ENCODE data around the gene DOK4. TPM values are rescaled to one million over a fixed set of nuclear protein-coding genes. Genes with fewer than 3 reads are reported as not detected.
A peak's percentile ranks its signal among the peaks of the same experiment; 100 is the strongest.

Gene DOK4
- total and polyA plus RNA-seq, 2 experiments from 2014 or later = 106 to 112 TPM

DNA sequence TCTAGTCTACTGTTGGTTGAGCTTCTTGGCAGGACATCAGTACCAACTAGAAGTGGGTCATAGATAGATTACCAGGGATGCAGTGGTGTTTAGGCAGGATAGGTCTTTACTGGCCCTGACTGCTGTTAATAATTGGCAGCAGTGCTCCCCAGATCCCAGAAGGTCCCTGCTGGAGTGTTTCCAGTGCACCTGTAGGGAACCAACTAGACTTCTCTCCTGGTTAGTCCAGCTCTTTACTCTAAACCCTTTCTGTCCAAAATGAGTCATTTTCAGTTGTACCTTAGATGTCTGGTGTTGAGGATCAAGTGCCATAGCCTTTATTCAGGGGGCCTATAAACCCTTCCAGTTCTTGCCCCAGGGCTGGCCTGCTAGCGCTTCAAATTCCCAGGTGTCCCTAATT, 15.1 kb downstream of the DOK4 start:
- 79% methylated on average over 1 of the region's 1 CpG for WGBS (ENCODE audit: low lambda C conversion rate, missing lambda C conversion rate)

DNA sequence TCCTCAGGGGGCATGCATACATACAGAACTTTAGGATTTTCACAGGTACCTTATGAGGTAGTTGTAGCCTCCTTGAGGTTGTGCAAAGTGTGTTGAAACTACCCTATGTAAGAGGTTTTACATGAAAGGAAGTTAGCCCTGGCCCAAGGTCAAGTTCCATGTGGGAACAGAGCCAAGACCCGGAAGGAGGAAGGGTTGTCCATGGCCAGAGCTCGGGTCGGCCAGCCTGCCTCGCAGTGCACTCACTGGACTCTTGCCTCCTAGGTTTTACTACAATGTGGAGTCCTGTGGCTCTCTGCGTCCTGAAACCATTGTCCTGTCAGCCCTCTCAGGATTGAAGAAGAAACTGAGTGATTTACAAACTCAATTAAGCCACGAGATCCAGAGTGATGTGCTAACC, 15.6 kb downstream of the DOK4 start:
- no peaks in the 10 kb centered on the region for H3K9me3 ChIP-seq (ENCODE audit: low read depth)
- H3K27ac ChIP-seq = peak overlapping the region; percentile 88
- H3K4me3 ChIP-seq = no peak overlapping the region
- H2AFZ ChIP-seq = no peak overlapping the region
- no peaks in the 10 kb centered on the region for H4K20me1 ChIP-seq (ENCODE audit: insufficient read depth, poor library complexity, severe bottlenecking)
- peak; percentile 51 for DNase-seq (ENCODE audit: low spot score)
- no peak overlapping the region for H3K4me2 ChIP-seq
- no peaks in the 10 kb centered on the region for H3K27me3 ChIP-seq
- 63% methylated on average over 6 of the region's 6 CpGs for WGBS (ENCODE audit: low lambda C conversion rate, missing lambda C conversion rate)
- no peaks in the 10 kb centered on the region for H3K9me2 ChIP-seq (replicated peaks; ENCODE audit: insufficient read depth)
- no peaks in the 10 kb centered on the region for H3K36me3 ChIP-seq (replicated peaks; ENCODE audit: insufficient read depth, low read depth)
- peaks cover 30% of the 10 kb centered on the region for H3K4me1 ChIP-seq (ENCODE audit: insufficient read depth)
- TF ChIP-seq, protein P1, sequence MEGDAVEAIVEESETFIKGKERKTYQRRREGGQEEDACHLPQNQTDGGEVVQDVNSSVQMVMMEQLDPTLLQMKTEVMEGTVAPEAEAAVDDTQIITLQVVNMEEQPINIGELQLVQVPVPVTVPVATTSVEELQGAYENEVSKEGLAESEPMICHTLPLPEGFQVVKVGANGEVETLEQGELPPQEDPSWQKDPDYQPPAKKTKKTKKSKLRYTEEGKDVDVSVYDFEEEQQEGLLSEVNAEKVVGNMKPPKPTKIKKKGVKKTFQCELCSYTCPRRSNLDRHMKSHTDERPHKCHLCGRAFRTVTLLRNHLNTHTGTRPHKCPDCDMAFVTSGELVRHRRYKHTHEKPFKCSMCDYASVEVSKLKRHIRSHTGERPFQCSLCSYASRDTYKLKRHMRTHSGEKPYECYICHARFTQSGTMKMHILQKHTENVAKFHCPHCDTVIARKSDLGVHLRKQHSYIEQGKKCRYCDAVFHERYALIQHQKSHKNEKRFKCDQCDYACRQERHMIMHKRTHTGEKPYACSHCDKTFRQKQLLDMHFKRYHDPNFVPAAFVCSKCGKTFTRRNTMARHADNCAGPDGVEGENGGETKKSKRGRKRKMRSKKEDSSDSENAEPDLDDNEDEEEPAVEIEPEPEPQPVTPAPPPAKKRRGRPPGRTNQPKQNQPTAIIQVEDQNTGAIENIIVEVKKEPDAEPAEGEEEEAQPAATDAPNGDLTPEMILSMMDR (IDR thresholded peaks at IDR 0.05; ENCODE audit: poor library complexity) = no peak
- TF ChIP-seq EZH2 (IDR thresholded peaks at IDR 0.05; ENCODE audit: borderline replicate concordance) = no peak
- no peak for TF ChIP-seq EZH2phosphoT487 (IDR thresholded peaks at IDR 0.05; ENCODE audit: low read depth, severe bottlenecking, unreplicated experiment)
- peaks cover 21% of the 10 kb centered on the region for H3K79me2 ChIP-seq

More for the DNA sequence above, 15.1 kb downstream of the DOK4 start:
- Histone ChIP-seq H3K9me2 (replicated peaks; ENCODE audit: insufficient read depth) (no peaks in the 10 kb centered on the region), H3K27ac (peak overlapping the region; percentile 88), H3K27me3 (no peaks in the 10 kb centered on the region), H3K4me2 (no peak overlapping the region), H3K4me1 (ENCODE audit: insufficient read depth) (peaks cover 31% of the 10 kb centered on the region), H3K79me2 (peaks cover 20% of the 10 kb centered on the region), H3K4me3 (no peak overlapping the region), H3K36me3 (replicated peaks; ENCODE audit: insufficient read depth, low read depth) (no peaks in the 10 kb centered on the region), H4K20me1 (ENCODE audit: insufficient read depth, poor library complexity, severe bottlenecking) (peaks cover 3% of the 10 kb centered on the region), H3K9me3 (ENCODE audit: low read depth) (no peaks in the 10 kb centered on the region), H2AFZ (no peak overlapping the region)
- TF ChIP-seq, protein P1 (IDR thresholded peaks at IDR 0.05; ENCODE audit: poor library complexity) = no peak
- TF ChIP-seq EZH2phosphoT487 (IDR thresholded peaks at IDR 0.05; ENCODE audit: low read depth, severe bottlenecking, unreplicated experiment) = no peak
- no peak for TF ChIP-seq EZH2 (IDR thresholded peaks at IDR 0.05; ENCODE audit: borderline replicate concordance)
- no peak for DNase-seq (ENCODE audit: low spot score)

DNA sequence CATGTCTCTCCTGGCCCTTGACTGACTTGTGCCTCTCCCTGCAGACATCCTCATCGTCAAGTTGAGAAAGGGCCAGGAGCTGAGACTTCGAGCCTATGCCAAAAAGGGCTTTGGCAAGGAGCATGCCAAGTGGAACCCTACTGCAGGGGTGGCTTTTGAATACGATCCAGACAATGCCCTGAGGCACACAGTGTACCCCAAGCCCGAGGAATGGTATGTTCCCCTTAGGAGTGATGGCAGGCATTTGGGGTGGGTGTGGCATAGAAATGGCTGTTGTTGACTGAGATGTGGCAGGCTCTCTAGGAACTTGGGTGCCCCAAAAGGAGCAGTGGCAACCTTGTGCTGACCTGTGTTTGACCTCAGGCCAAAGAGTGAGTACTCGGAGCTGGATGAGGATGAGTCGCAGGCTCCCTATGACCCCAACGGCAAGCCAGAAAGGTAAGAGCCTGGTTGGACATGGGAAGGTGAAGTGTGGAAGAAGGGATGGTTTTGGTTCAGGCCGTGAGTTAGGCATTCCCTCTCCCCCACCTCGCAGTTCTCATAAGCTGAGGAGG, 16.3 kb downstream of the DOK4 start:
- TF ChIP-seq, protein P1 (IDR thresholded peaks at IDR 0.05; ENCODE audit: poor library complexity) = no peak
- TF ChIP-seq EZH2 (IDR thresholded peaks at IDR 0.05; ENCODE audit: borderline replicate concordance) (no peak), EZH2phosphoT487 (IDR thresholded peaks at IDR 0.05; ENCODE audit: low read depth, severe bottlenecking, unreplicated experiment) (no peak)
- Histone ChIP-seq H3K9me2 (replicated peaks; ENCODE audit: insufficient read depth) (no peaks in the 10 kb centered on the region), H3K36me3 (replicated peaks; ENCODE audit: insufficient read depth, low read depth) (no peaks in the 10 kb centered on the region), H3K27me3 (no peaks in the 10 kb centered on the region), H3K4me2 (no peak overlapping the region), H3K27ac (peak overlapping the region; percentile 88), H3K79me2 (peaks cover 28% of the 10 kb centered on the region), H4K20me1 (ENCODE audit: insufficient read depth, poor library complexity, severe bottlenecking) (no peaks in the 10 kb centered on the region), H3K4me1 (ENCODE audit: insufficient read depth) (peaks cover 30% of the 10 kb centered on the region), H2AFZ (no peak overlapping the region), H3K4me3 (no peak overlapping the region), H3K9me3 (ENCODE audit: low read depth) (no peaks in the 10 kb centered on the region)
- 79% methylated on average over 9 of the region's 9 CpGs for WGBS (ENCODE audit: low lambda C conversion rate, missing lambda C conversion rate)
- no peak for DNase-seq (ENCODE audit: low spot score)

All from hepatocyte (in vitro differentiated cells).